ENCODE data around the gene LELP1. TPM values are rescaled to one million over a fixed set of nuclear protein-coding genes. Genes with fewer than 3 reads are reported as not detected.

LELP1 gene
- polyA plus RNA-seq, 1 of the 3 experiments (the other 2 are of a cell fraction): not detected

- Histone ChIP-seq H3K9me2 (no peaks in the 10 kb centered on the region), H2AFZ (ENCODE audit: low read depth) (no peak overlapping the region), H3K9ac (no peak overlapping the region), H3K4me1 (ENCODE audit: control insufficient read depth in 1 of 2, insufficient read depth in 2 of 2, low read depth in 1 of 2, low read length in 1 of 2) (no peaks in the 10 kb centered on the region), H3F3A (replicated peaks; ENCODE audit: insufficient read depth) (no peaks in the 10 kb centered on the region), H4K20me1 (ENCODE audit: insufficient read depth) (no peaks in the 10 kb centered on the region), H3K27ac (ENCODE audit: low read depth in 2 of 2, low read length in 1 of 2) (no peak overlapping the region), H3K79me2 (ENCODE audit: insufficient read depth) (no peaks in the 10 kb centered on the region), H3K4me2 (no peak overlapping the region), H3K9me3 (no peaks in the 10 kb centered on the region), H3K27me3 (ENCODE audit: insufficient read depth) (peaks cover 16% of the 10 kb centered on the region; the same call in 1 of the 2 replicates), H3K4me3 (ENCODE audit: low read depth in 2 of 2, low read length in 1 of 2) (no peak overlapping the region), H3K36me3 (replicated peaks in 1 of 2; ENCODE audit: control insufficient read depth in 1 of 2, insufficient read depth in 2 of 2, low read length in 1 of 2) (no peaks in the 10 kb centered on the region)
- DNase-seq: no peak
- ChIA-PET POLR2A (no interaction called here), CTCF (no interaction called here)
- WGBS (ENCODE audit: low lambda C conversion rate): 9% methylated on average over 7 of the region's 7 CpGs
- no peak for TF ChIP-seq NFIC (IDR thresholded peaks at IDR 0.05; ENCODE audit: borderline replicate concordance)
- no peak for TF ChIP-seq ZBTB33 (IDR thresholded peaks at IDR 0.05; ENCODE audit: borderline replicate concordance, low read depth)
- no peak for TF ChIP-seq RAD21 (IDR thresholded peaks at IDR 0.05; ENCODE audit: low read length)
Observed at GRCh38 chr1:153210206-153210605, 7.0 kb downstream of the LELP1 start.

GRCh38 chr1:153212201-153212600 is 9.0 kb downstream of the LELP1 start:
- ChIA-PET CTCF (interaction anchor here (1.2 kb wide), 1 partner anchor 9 kb away, joined by 3 read pairs; no protein-coding TSS in a partner anchor), POLR2A (no interaction called here)
- H3K27ac ChIP-seq (ENCODE audit: low read depth in 2 of 2, low read length in 1 of 2): no peak overlapping the region
- 10% methylated on average over 5 of the region's 5 CpGs for WGBS (ENCODE audit: low lambda C conversion rate)
- H3K79me2 ChIP-seq (ENCODE audit: insufficient read depth): no peaks in the 10 kb centered on the region
- no peak overlapping the region for H3K9ac ChIP-seq
- no peak overlapping the region for H2AFZ ChIP-seq (ENCODE audit: low read depth)
- no peak overlapping the region for H3K4me3 ChIP-seq (ENCODE audit: low read depth in 2 of 2, low read length in 1 of 2)
- no peaks in the 10 kb centered on the region for H4K20me1 ChIP-seq (ENCODE audit: insufficient read depth)
- no peaks in the 10 kb centered on the region for H3K9me3 ChIP-seq
- no peaks in the 10 kb centered on the region for H3K36me3 ChIP-seq (replicated peaks in 1 of 2; ENCODE audit: control insufficient read depth in 1 of 2, insufficient read depth in 2 of 2, low read length in 1 of 2)
- peaks cover 11% of the 10 kb centered on the region; the same call in 1 of the 2 replicates for H3K27me3 ChIP-seq (ENCODE audit: insufficient read depth)
- no peak for TF ChIP-seq ZBTB33 (IDR thresholded peaks at IDR 0.05; ENCODE audit: borderline replicate concordance, low read depth)
- no peaks in the 10 kb centered on the region for H3K4me1 ChIP-seq (ENCODE audit: control insufficient read depth in 1 of 2, insufficient read depth in 2 of 2, low read depth in 1 of 2, low read length in 1 of 2)
- no peaks in the 10 kb centered on the region for H3K9me2 ChIP-seq
- H3F3A ChIP-seq (replicated peaks; ENCODE audit: insufficient read depth): no peaks in the 10 kb centered on the region
- no peak overlapping the region for H3K4me2 ChIP-seq
- no peak for DNase-seq

GRCh38 chr1:153213519-153213918 is 10.3 kb downstream of the LELP1 start:
- CTCF ChIA-PET: interaction anchor here (1.0 to 3.0 kb wide), 3 partner anchors 9 to 16 kb away, joined by 3 to 6 read pairs (median 5); no protein-coding TSS in a partner anchor
- TF ChIP-seq MEF2A (IDR thresholded peaks at IDR 0.05; ENCODE audit: borderline replicate concordance, low read depth): no peak
- TF ChIP-seq EZH2phosphoT487 (IDR thresholded peaks at IDR 0.05; ENCODE audit: borderline replicate concordance, low read depth): no peak
- TF ChIP-seq PBX3 (IDR thresholded peaks at IDR 0.05): no peak
- no peak for TF ChIP-seq GATA2 (CRISPR knock-in tag; IDR thresholded peaks at IDR 0.05)
- TF ChIP-seq NRF1 (IDR thresholded peaks at IDR 0.05; ENCODE audit: low read depth, low read length): no peak
- TF ChIP-seq CTCF (IDR thresholded peaks at IDR 0.05): no peak
- no peak for TF ChIP-seq RFX5 (IDR thresholded peaks at IDR 0.05; ENCODE audit: low read length)
- no peak for TF ChIP-seq FOSL2 (IDR thresholded peaks at IDR 0.05; ENCODE audit: borderline replicate concordance, low read depth)
- TF ChIP-seq RCOR1 (IDR thresholded peaks at IDR 0.05; ENCODE audit: low read length): no peak
- TF ChIP-seq FOXJ3 (CRISPR knock-in tag; IDR thresholded peaks at IDR 0.05): no peak
- TF ChIP-seq EP300 (IDR thresholded peaks at IDR 0.05; ENCODE audit: borderline replicate concordance in 1 of 2, low read depth in 1 of 2, low read length in 1 of 2): no peak

More at GRCh38 chr1:153213519-153213918, 10.3 kb downstream of the LELP1 start:
- H3K4me1 ChIP-seq (ENCODE audit: control insufficient read depth in 1 of 2, insufficient read depth in 2 of 2, low read depth in 1 of 2, low read length in 1 of 2): no peaks in the 10 kb centered on the region
- no peak for DNase-seq
- H2AFZ ChIP-seq (ENCODE audit: low read depth): no peak overlapping the region
- WGBS (ENCODE audit: low lambda C conversion rate): 4% methylated on average over 4 of the region's 4 CpGs
- H3K9me2 ChIP-seq: no peaks in the 10 kb centered on the region
- no peaks in the 10 kb centered on the region for H3K79me2 ChIP-seq (ENCODE audit: insufficient read depth)
- POLR2A ChIA-PET: no interaction called here
- H3F3A ChIP-seq (replicated peaks; ENCODE audit: insufficient read depth): no peaks in the 10 kb centered on the region
- no peak overlapping the region for H3K9ac ChIP-seq
- H3K27me3 ChIP-seq (ENCODE audit: insufficient read depth): peaks cover 8% of the 10 kb centered on the region; the same call in 1 of the 2 replicates
- H3K9me3 ChIP-seq: no peaks in the 10 kb centered on the region
- H3K36me3 ChIP-seq (replicated peaks in 1 of 2; ENCODE audit: control insufficient read depth in 1 of 2, insufficient read depth in 2 of 2, low read length in 1 of 2): no peaks in the 10 kb centered on the region
- no peak overlapping the region for H3K4me2 ChIP-seq
- H3K27ac ChIP-seq (ENCODE audit: low read depth in 2 of 2, low read length in 1 of 2): no peak overlapping the region
- no peak overlapping the region for H3K4me3 ChIP-seq (ENCODE audit: low read depth in 2 of 2, low read length in 1 of 2)
- H4K20me1 ChIP-seq (ENCODE audit: insufficient read depth): no peaks in the 10 kb centered on the region

All from SK-N-SH (cell line).